SK-N-SH (cell line): Measurements from ENCODE around the gene CTRB1. TPM values are rescaled to one million over a fixed set of nuclear protein-coding genes. Genes with fewer than 3 reads are reported as not detected.

Source experiments
- CTCF ChIA-PET: fragments of 300-600, 350-600 bp; formaldehyde crosslinking; extraction: SDS; loops from one replicate; lab custom pipeline; 2021; lab: Yijun Ruan, JAX
- POLR2A ChIA-PET: fragments of 350-600 bp; sonication (Branson Sonifier 250); formaldehyde crosslinking; extraction: SDS; loops from one replicate; lab custom pipeline; 2020; ENCODE audit warnings: antibody characterized with exemption, inconsistent platforms; lab: Yijun Ruan, JAX
- DNase-seq: peaks from one replicate; pipeline ENCODE4 v3.0.0; 2012
- H2AFZ ChIP-seq: fragments of 200-600 bp; sonication (generic); 2 replicates; pipeline ENCODE4 v1.8.1; 2016; ENCODE audit warnings: antibody characterized with exemption, mild to moderate bottlenecking, low read depth
- H3F3A ChIP-seq: fragments of 200-600 bp; sonication (generic); replicated peaks from 2 replicates; pipeline ENCODE3; 2016; ENCODE audit warnings: antibody characterized with exemption, mild to moderate bottlenecking; ENCODE audit not compliant: insufficient read depth
- H3K27ac ChIP-seq, 2 experiments: fragments of 200-500 bp in 1 of 2; fragments of 200-600 bp in 1 of 2; sonication (Bioruptor generic) in 1 of 2; sonication (generic), shearing (Covaris generic) in 1 of 2; 2 replicates each; pipeline versions ENCODE4 v1.5.1 to v1.6.1; 2014 to 2016; ENCODE audit warnings: low read depth in 2 of 2, inconsistent platforms in 1 of 2, low read length in 1 of 2, mild to moderate bottlenecking in 1 of 2, mixed read lengths in 1 of 2
- H3K27me3 ChIP-seq: fragments of 200-600 bp; sonication (generic), shearing (Covaris generic); 2 replicates; pipeline ENCODE4 v1.6.1; 2016; ENCODE audit warnings: mixed run types; ENCODE audit not compliant: insufficient read depth
- H3K36me3 ChIP-seq, 2 experiments: fragments of 200-500 bp in 1 of 2; fragments of 200-600 bp in 1 of 2; sonication (Bioruptor generic) in 1 of 2; sonication (generic) in 1 of 2; replicated peaks in 1 of 2; 2 replicates each; pipeline versions ENCODE3 to v1.5.1; 2014 to 2016; ENCODE audit warnings: low read length in 1 of 2, mild to moderate bottlenecking in 1 of 2; ENCODE audit not compliant: insufficient read depth in 2 of 2, control insufficient read depth in 1 of 2
- H3K4me1 ChIP-seq, 2 experiments: fragments of 200-500 bp in 1 of 2; fragments of 200-600 bp in 1 of 2; sonication (Bioruptor generic) in 1 of 2; sonication (generic), shearing (Covaris generic) in 1 of 2; 2 replicates each; pipeline versions ENCODE4 v1.5.1 to v1.6.1; 2014 to 2016; ENCODE audit warnings: low read depth in 1 of 2, low read length in 1 of 2, mixed run types in 1 of 2; ENCODE audit not compliant: insufficient read depth in 2 of 2, control insufficient read depth in 1 of 2
- H3K4me2 ChIP-seq: fragments of 200-600 bp; sonication (generic), shearing (Covaris generic); 2 replicates; pipeline ENCODE4 v1.6.1; 2017; ENCODE audit warnings: mixed run types
- H3K4me3 ChIP-seq, 2 experiments: fragments of 200-500 bp in 1 of 2; fragments of 200-600 bp in 1 of 2; sonication (Bioruptor generic) in 1 of 2; sonication (generic), shearing (Covaris generic) in 1 of 2; 2 replicates each; pipeline versions ENCODE4 v1.5.1 to v1.8.1; 2014 to 2016; ENCODE audit warnings: low read depth in 2 of 2, inconsistent platforms in 1 of 2, low read length in 1 of 2, mild to moderate bottlenecking in 1 of 2, mixed read lengths in 1 of 2, moderate library complexity in 1 of 2
- H3K79me2 ChIP-seq: fragments of 200-600 bp; sonication (generic); 2 replicates; pipeline ENCODE4 v1.8.1; 2017; ENCODE audit warnings: mild to moderate bottlenecking; ENCODE audit not compliant: insufficient read depth
- H3K9ac ChIP-seq: fragments of 200-600 bp; sonication (generic); 2 replicates; pipeline ENCODE4 v1.6.1; 2017; ENCODE audit warnings: mixed run types
- H3K9me2 ChIP-seq: fragments of 200-600 bp; sonication (generic); 2 replicates; pipeline ENCODE4 v1.6.1; 2017; ENCODE audit warnings: mixed run types
- H3K9me3 ChIP-seq: fragments of 200-600 bp; sonication (generic); 2 replicates; pipeline ENCODE4 v1.6.1; 2017; ENCODE audit warnings: mixed run types, mild to moderate bottlenecking, moderate library complexity
- H4K20me1 ChIP-seq: fragments of 200-600 bp; sonication (generic); 2 replicates; pipeline ENCODE4 v1.6.1; 2017; ENCODE audit warnings: mild to moderate bottlenecking, mixed run types; ENCODE audit not compliant: insufficient read depth
- ELF1 ChIP-seq: IDR thresholded peaks from 2 replicates; pipeline ENCODE4 v1.4.0; 2012
- EP300 ChIP-seq, 2 experiments: IDR thresholded peaks; 2 replicates each; pipeline versions ENCODE4 v1.4.0 to v1.6.1; 2012; ENCODE audit warnings: borderline replicate concordance in 1 of 2, low read depth in 1 of 2, low read length in 1 of 2
- EZH2phosphoT487 ChIP-seq: fragments of 200-600 bp; sonication (generic); IDR thresholded peaks from 2 replicates; pipeline ENCODE4 v1.6.1; 2017; ENCODE audit warnings: low read depth, mixed run types, mild to moderate bottlenecking, antibody characterized with exemption, moderate library complexity, borderline replicate concordance
- FOXJ3 ChIP-seq: sonication (generic); formaldehyde crosslinking; IDR thresholded peaks from 2 replicates; pipeline ENCODE4 v1.5.1; 2020; ENCODE audit warnings: mild to moderate bottlenecking, missing genetic modification reagents
- GABPA ChIP-seq: IDR thresholded peaks from 2 replicates; pipeline ENCODE4 v1.4.0; 2012; ENCODE audit warnings: low read depth, mild to moderate bottlenecking
- GATA2 ChIP-seq: sonication (generic); formaldehyde crosslinking; IDR thresholded peaks from 2 replicates; pipeline ENCODE4 v1.5.0; 2020; ENCODE audit warnings: mild to moderate bottlenecking, missing genetic modification reagents
- JUND ChIP-seq: IDR thresholded peaks from 2 replicates; pipeline ENCODE4 v1.4.0; 2012
- MAX ChIP-seq: IDR thresholded peaks from 2 replicates; pipeline ENCODE4 v1.4.0; 2012; ENCODE audit warnings: low read depth
- MEF2A ChIP-seq: IDR thresholded peaks from 2 replicates; pipeline ENCODE4 v1.4.0; 2012; ENCODE audit warnings: low read depth, borderline replicate concordance
- NFIC ChIP-seq: IDR thresholded peaks from 2 replicates; pipeline ENCODE4 v1.4.0; 2012; ENCODE audit warnings: borderline replicate concordance
- PBX3 ChIP-seq: IDR thresholded peaks from 2 replicates; pipeline ENCODE4; 2012
- POLR2AphosphoS5 ChIP-seq: IDR thresholded peaks from 2 replicates; pipeline ENCODE4 v1.6.1; 2012; ENCODE audit warnings: low read depth, low read length
- RAD21 ChIP-seq: IDR thresholded peaks from 2 replicates; pipeline ENCODE4 v1.6.1; 2012; ENCODE audit warnings: mild to moderate bottlenecking, low read length
- RCOR1 ChIP-seq: fragments of 150-350 bp; IDR thresholded peaks from 2 replicates; pipeline ENCODE4 v1.6.1; 2017; ENCODE audit warnings: antibody characterized with exemption, low read length
- RFX5 ChIP-seq: IDR thresholded peaks from 2 replicates; pipeline ENCODE4 v1.6.1; 2012; ENCODE audit warnings: mild to moderate bottlenecking, improper control_type of control experiment, low read length
- RXRA ChIP-seq: IDR thresholded peaks from 2 replicates; pipeline ENCODE4 v1.4.0; 2012; ENCODE audit warnings: low read depth, mild to moderate bottlenecking, borderline replicate concordance
- SIN3A ChIP-seq: IDR thresholded peaks from 2 replicates; pipeline ENCODE4 v1.6.1; 2012; ENCODE audit warnings: low read depth, mild to moderate bottlenecking, low read length, moderate library complexity, borderline replicate concordance
- SMC3 ChIP-seq: IDR thresholded peaks from 2 replicates; pipeline ENCODE4 v1.6.1; 2012; ENCODE audit warnings: low read depth, low read length, improper control_type of control experiment
- USF1 ChIP-seq: IDR thresholded peaks from 2 replicates; pipeline ENCODE4 v1.4.0; 2012; ENCODE audit warnings: low read depth, borderline replicate concordance
- USF2 ChIP-seq: fragments of 150-350 bp; IDR thresholded peaks from 2 replicates; pipeline ENCODE4 v1.6.1; 2017; ENCODE audit warnings: antibody characterized with exemption, low read length, low read depth, borderline replicate concordance
- ZBTB33 ChIP-seq: IDR thresholded peaks from 2 replicates; pipeline ENCODE4 v1.4.0; 2012; ENCODE audit warnings: low read depth, borderline replicate concordance
- WGBS: methylation state at CpG from one replicate; pipeline ENCODE4 v1.1.6; 2017; ENCODE audit warnings: low lambda C conversion rate; 5-methylcytosine and 5-hydroxymethylcytosine counted together
- polyA plus RNA-seq, 3 experiments: library from polyadenylated mRNA; depleted of rRNA; stranded (reverse); fragments of >200 nt; gene quantifications; 2 replicates each; pipeline ENCODE4 v1.2.3, GENCODE V29; 2012

CTRB1 gene
- polyA plus RNA-seq, 1 of the 3 experiments (the other 2 are of a cell fraction), result not detected

GRCh38 chr16:75175074-75175473 is 43.7 kb upstream of the CTRB1 start (continued):
- TF ChIP-seq MEF2A (no peak), EZH2phosphoT487 (no peak), SIN3A (no peak), SMC3 (no peak), GATA2 (CRISPR knock-in tag) (no peak)
- TF ChIP-seq, all 33 proteins: peak for 0

GRCh38 chr16:75176926-75177325 is 41.9 kb upstream of the CTRB1 start:
- H3K27ac ChIP-seq, result no peak overlapping the region
- H3K4me2 ChIP-seq, result no peak overlapping the region
- H3K36me3 ChIP-seq, result peaks cover 0 to 7% of the 10 kb centered on the region in 2 experiments
- H3K9ac ChIP-seq, result no peak overlapping the region
- no peaks in the 10 kb centered on the region for H3F3A ChIP-seq
- H4K20me1 ChIP-seq, result no peaks in the 10 kb centered on the region
- H3K4me1 ChIP-seq, result no peaks in the 10 kb centered on the region
- 83% methylated on average over 2 of the region's 2 CpGs for WGBS
- H3K4me3 ChIP-seq, result no peak overlapping the region
- H3K27me3 ChIP-seq, result no peaks in the 10 kb centered on the region
- H3K79me2 ChIP-seq, result no peaks in the 10 kb centered on the region
- peaks cover 13% of the 10 kb centered on the region for H3K9me3 ChIP-seq
- POLR2A ChIA-PET, result no interaction called here
- H3K9me2 ChIP-seq, result no peaks in the 10 kb centered on the region
- no peak for TF ChIP-seq MAX
- TF ChIP-seq GABPA, result no peak
- TF ChIP-seq PBX3, result no peak
- TF ChIP-seq RCOR1, result no peak
- TF ChIP-seq RAD21, result no peak
- no peak for TF ChIP-seq RFX5
- no peak for TF ChIP-seq FOXJ3 (CRISPR knock-in tag)
- TF ChIP-seq USF1, result no peak
- no peak for TF ChIP-seq EP300 (IDR thresholded peaks at IDR 0.05; ENCODE audit: borderline replicate concordance in 1 of 2, low read depth in 1 of 2, low read length in 1 of 2)
- no peak for TF ChIP-seq RXRA
- TF ChIP-seq POLR2AphosphoS5, result no peak
- TF ChIP-seq SIN3A, result no peak
- TF ChIP-seq JUND, result no peak
- CTCF ChIA-PET, result no interaction called here
- DNase-seq, result no peak
- no peak overlapping the region for H2AFZ ChIP-seq

GRCh38 chr16:75179208-75179607 is 39.6 kb upstream of the CTRB1 start:
- DNase-seq, result no peak
- POLR2A ChIA-PET, result no interaction called here
- Histone ChIP-seq H3K4me2 (no peak overlapping the region), H4K20me1 (no peaks in the 10 kb centered on the region), H2AFZ (no peak overlapping the region), H3K9ac (no peak overlapping the region), H3K27me3 (no peaks in the 10 kb centered on the region), H3K36me3 (no peaks in the 10 kb centered on the region), H3F3A (no peaks in the 10 kb centered on the region), H3K9me2 (no peaks in the 10 kb centered on the region), H3K79me2 (no peaks in the 10 kb centered on the region), H3K9me3 (peaks cover 16% of the 10 kb centered on the region), H3K4me1 (no peaks in the 10 kb centered on the region), H3K4me3 (no peak overlapping the region), H3K27ac (no peak overlapping the region)
- CTCF ChIA-PET, result no interaction called here
- TF ChIP-seq RAD21 (no peak), EZH2phosphoT487 (no peak), POLR2AphosphoS5 (no peak), RCOR1 (no peak), SIN3A (no peak), MEF2A (no peak), NFIC (no peak), ELF1 (no peak), USF2 (no peak), FOXJ3 (CRISPR knock-in tag) (no peak), ZBTB33 (no peak)
- WGBS, result 76% methylated on average over 6 of the region's 6 CpGs
